Lower leg skin (tissue), 3 donors: ENCODE results near the gene MORC4.

Experiments used
- CTCF ChIP-seq, 3 donors: fragments of 450-650 bp; IDR thresholded peaks; one replicate each; pipeline ENCODE4 v1.5.1; 2016; ENCODE audit warnings: antibody characterized with exemption in 3 of 3, mild to moderate bottlenecking in 3 of 3, moderate library complexity in 2 of 3
- POLR2A ChIP-seq, 2 donors: fragments of 450-650 bp; IDR thresholded peaks; one replicate each; pipeline ENCODE4 v1.6.1; 2016 to 2017; ENCODE audit warnings: antibody characterized with exemption in 2 of 2, mild to moderate bottlenecking in 1 of 2, moderate library complexity in 1 of 2

GRCh38 chrX:106927023-106927422 is 73.0 kb downstream of the MORC4 start:
- TF ChIP-seq CTCF (IDR thresholded peaks at IDR 0.05) (no peak), POLR2A (IDR thresholded peaks at IDR 0.05) (no peak)
